ENCODE data around the gene VPS4A. TPM values are rescaled to one million over a fixed set of nuclear protein-coding genes. Genes with fewer than 3 reads are reported as not detected.

The VPS4A gene
- total RNA-seq, 2 donors from 2014 or later = 28.6 to 37.8 TPM

GRCh38 chr16:69324585-69325253, 13.6 kb downstream of the VPS4A start:
- Mint-ChIP-seq H3K4me3 (no peak overlapping the region), H3K4me1 (peaks cover 19% of the 10 kb centered on the region), H3K9me3 (no peaks in the 10 kb centered on the region), H3K27me3 (ENCODE audit: insufficient read depth) (no peaks in the 10 kb centered on the region), H3K36me3 (ENCODE audit: low read depth) (peaks cover 80% of the 10 kb centered on the region), H3K27ac (no peak overlapping the region)
- Histone ChIP-seq H3K4me3 (ENCODE audit: low read length) (no peak overlapping the region), H3K4me1 (ENCODE audit: control insufficient read depth, insufficient read depth, low read length) (no peaks in the 10 kb centered on the region), H3K27ac (ENCODE audit: low read depth, low read length) (no peak overlapping the region), H3K9ac (ENCODE audit: extremely low read depth, low read length, poor library complexity, severe bottlenecking) (no peak overlapping the region), H3K27me3 (ENCODE audit: control insufficient read depth, insufficient read depth, low read length, poor library complexity, severe bottlenecking) (no peaks in the 10 kb centered on the region), H3K36me3 (ENCODE audit: control insufficient read depth, insufficient read depth, low read length) (peaks cover 79% of the 10 kb centered on the region), H3K9me3 (ENCODE audit: control insufficient read depth, low read length) (no peaks in the 10 kb centered on the region)
- DNase-seq = no peak
- 96 to 100% methylated on average over 3 to 10 of the region's 10 CpGs for WGBS, 2 experiments (ENCODE audit: insufficient coverage in 1 of 2, insufficient read length in 1 of 2)
- no peak for TF ChIP-seq CTCF (conservative IDR thresholded peaks at IDR 0.05)

GRCh38 chr16:69325784-69326171, 14.6 kb downstream of the VPS4A start:
- H3K9ac ChIP-seq (ENCODE audit: extremely low read depth, low read length, poor library complexity, severe bottlenecking) = no peak overlapping the region
- H3K4me1 Mint-ChIP-seq = peaks cover 19% of the 10 kb centered on the region
- H3K4me3 ChIP-seq (ENCODE audit: low read length) = peak overlapping the region; percentile 44
- H3K27ac Mint-ChIP-seq = no peak overlapping the region
- 92 to 100% methylated on average over 1 to 6 of the region's 6 CpGs for WGBS, 2 experiments (ENCODE audit: insufficient coverage in 1 of 2, insufficient read length in 1 of 2)
- peaks cover 72% of the 10 kb centered on the region for H3K36me3 ChIP-seq (ENCODE audit: control insufficient read depth, insufficient read depth, low read length)
- no peaks in the 10 kb centered on the region for H3K9me3 Mint-ChIP-seq
- H3K4me1 ChIP-seq (ENCODE audit: control insufficient read depth, insufficient read depth, low read length) = no peaks in the 10 kb centered on the region
- H3K4me3 Mint-ChIP-seq = no peak overlapping the region
- no peak for TF ChIP-seq CTCF (conservative IDR thresholded peaks at IDR 0.05)
- H3K27me3 Mint-ChIP-seq (ENCODE audit: insufficient read depth) = no peaks in the 10 kb centered on the region
- H3K36me3 Mint-ChIP-seq (ENCODE audit: low read depth) = peaks cover 74% of the 10 kb centered on the region
- DNase-seq = peak; percentile 43
- no peak overlapping the region for H3K27ac ChIP-seq (ENCODE audit: low read depth, low read length)
- H3K9me3 ChIP-seq (ENCODE audit: control insufficient read depth, low read length) = no peaks in the 10 kb centered on the region
- H3K27me3 ChIP-seq (ENCODE audit: control insufficient read depth, insufficient read depth, low read length, poor library complexity, severe bottlenecking) = no peaks in the 10 kb centered on the region

- no peaks in the 10 kb centered on the region for H3K9me3 ChIP-seq (ENCODE audit: control insufficient read depth, low read length)
- no peak overlapping the region for H3K27ac ChIP-seq (ENCODE audit: low read depth, low read length)
- no peak overlapping the region for H3K9ac ChIP-seq (ENCODE audit: extremely low read depth, low read length, poor library complexity, severe bottlenecking)
- no peak for DNase-seq
- no peak for TF ChIP-seq CTCF (conservative IDR thresholded peaks at IDR 0.05)
- peaks cover 71% of the 10 kb centered on the region for H3K36me3 Mint-ChIP-seq (ENCODE audit: low read depth)
- peak overlapping the region; percentile 44 for H3K4me3 ChIP-seq (ENCODE audit: low read length)
- no peaks in the 10 kb centered on the region for H3K4me1 ChIP-seq (ENCODE audit: control insufficient read depth, insufficient read depth, low read length)
- H3K4me1 Mint-ChIP-seq = peaks cover 21% of the 10 kb centered on the region
- no peaks in the 10 kb centered on the region for H3K9me3 Mint-ChIP-seq
- no peaks in the 10 kb centered on the region for H3K27me3 ChIP-seq (ENCODE audit: control insufficient read depth, insufficient read depth, low read length, poor library complexity, severe bottlenecking)
- no peak overlapping the region for H3K27ac Mint-ChIP-seq
- H3K4me3 Mint-ChIP-seq = no peak overlapping the region
- peaks cover 68% of the 10 kb centered on the region for H3K36me3 ChIP-seq (ENCODE audit: control insufficient read depth, insufficient read depth, low read length)
- 92 to 96% methylated on average over 5 to 7 of the region's 7 CpGs for WGBS, 2 experiments (ENCODE audit: insufficient coverage in 1 of 2, insufficient read length in 1 of 2)
- H3K27me3 Mint-ChIP-seq (ENCODE audit: insufficient read depth) = no peaks in the 10 kb centered on the region
These were observed 15.2 kb downstream of the VPS4A start for GRCh38 chr16:69326172-69326873.

Measured in endodermal cell (in vitro differentiated cells).